Breast epithelium (tissue), 4 donors: ENCODE data around the gene SLC9A3. TPM values are rescaled to one million over a fixed set of nuclear protein-coding genes. Genes with fewer than 3 reads are reported as not detected.

Experiments
- DNase-seq, 2 donors: peaks; one replicate each; pipeline ENCODE4 v3.0.0-alpha.2; 2019; ENCODE audit warnings: low spot score in 2 of 2
- H3K27ac ChIP-seq, 2 donors: fragments of 200-600 bp; sonication (generic) in 1 of 2; one replicate each; pipeline ENCODE4 v1.5.1; 2016 to 2019; ENCODE audit warnings: mild to moderate bottlenecking in 1 of 2
- H3K27me3 ChIP-seq, 2 donors: fragments of 200-600 bp; sonication (generic) in 1 of 2; one replicate each; pipeline versions ENCODE4 v1.5.1 to v1.6.0; 2017 to 2019; ENCODE audit warnings: control low read depth in 1 of 2, mild to moderate bottlenecking in 1 of 2
- H3K36me3 ChIP-seq: fragments of 200-600 bp; one replicate; pipeline ENCODE4 v1.5.1; 2019
- H3K4me1 ChIP-seq, 2 donors: fragments of 200-600 bp; sonication (generic); one replicate each; pipeline ENCODE4 v1.5.1; 2016 to 2019; ENCODE audit warnings: control low read depth in 1 of 2
- H3K4me3 ChIP-seq, 3 donors: fragments of 200-600 bp; sonication (generic); 1 replicate in 2 of 3; 2 replicates in 1 of 3; pipeline ENCODE4 v1.5.1; 2016 to 2019; ENCODE audit warnings: mild to moderate bottlenecking in 3 of 3, moderate library complexity in 2 of 3
- H3K9me3 ChIP-seq, 2 donors: fragments of 200-600 bp; sonication (generic) in 1 of 2; one replicate each; pipeline ENCODE4 v1.5.1; 2016 to 2019; ENCODE audit warnings: control low read depth in 1 of 2
- POLR2A ChIP-seq: fragments of 450-650 bp; IDR thresholded peaks from one replicate; pipeline ENCODE4 v1.6.1; 2016; ENCODE audit warnings: antibody characterized with exemption, mild to moderate bottlenecking, moderate library complexity
- POLR2AphosphoS5 ChIP-seq, 3 donors: sonication (generic); formaldehyde crosslinking; IDR thresholded peaks; one replicate each; pipeline ENCODE4 v1.6.1; 2017; ENCODE audit warnings: antibody characterized with exemption in 3 of 3
- intact Hi-C: fragments of 100-400 bp; cut with DNase I; formaldehyde crosslinking; loops from one replicate; pipeline ENCODE4 v1.15.1; 2023; ENCODE audit warnings: low total_unique reads
- total RNA-seq, 3 donors: library from RNA; depleted of rRNA; stranded (reverse); fragments of >200 nt; gene quantifications; one replicate each; pipeline ENCODE4 v1.1.0, GENCODE V29; 2016
- TF ChIP-seq, protein P1 (sequence below), 3 donors: fragments of 450-650 bp; IDR thresholded peaks; one replicate each; pipeline ENCODE4 v1.5.1; 2016 to 2017; ENCODE audit warnings: antibody characterized with exemption in 3 of 3, mild to moderate bottlenecking in 3 of 3, moderate library complexity in 3 of 3

The SLC9A3 gene
- total RNA-seq, 3 donors from 2014 or later, result 1.1 to 5.6 (median 2.3) TPM

DNA sequence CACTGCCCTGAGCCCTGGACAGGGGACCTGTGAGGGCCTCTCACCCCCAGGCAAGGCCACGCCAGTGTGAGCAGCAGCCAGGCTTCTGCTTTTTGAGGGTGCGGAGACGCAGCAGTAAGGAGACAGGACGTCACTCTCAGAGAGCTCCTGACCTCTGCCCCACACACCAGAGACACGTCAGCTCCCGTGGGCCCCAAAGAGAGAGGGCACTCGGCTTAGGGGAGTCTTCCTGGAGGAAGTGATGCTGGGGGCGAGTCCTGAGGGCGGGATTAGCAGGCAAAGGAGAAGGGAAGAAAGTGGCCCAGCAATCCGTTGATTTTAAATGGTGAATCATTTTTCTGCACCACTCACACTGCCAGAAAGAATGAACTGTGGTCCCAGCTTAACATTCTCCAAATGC lies 24.0 kb upstream of the SLC9A3 start:
- Histone ChIP-seq H3K36me3 (no peaks in the 10 kb centered on the region), H3K4me1 (no peaks in the 10 kb centered on the region), H3K4me3 (no peak overlapping the region), H3K27ac (no peak overlapping the region), H3K27me3 (peaks cover 0 to 49% of the 10 kb centered on the region in 2 donors), H3K9me3 (no peaks in the 10 kb centered on the region)
- intact Hi-C loops, result no loop called here
- DNase-seq, result no peak
- no peak for TF ChIP-seq POLR2A
- no peak for TF ChIP-seq POLR2AphosphoS5 (IDR thresholded peaks at IDR 0.05)
- TF ChIP-seq, protein P1, sequence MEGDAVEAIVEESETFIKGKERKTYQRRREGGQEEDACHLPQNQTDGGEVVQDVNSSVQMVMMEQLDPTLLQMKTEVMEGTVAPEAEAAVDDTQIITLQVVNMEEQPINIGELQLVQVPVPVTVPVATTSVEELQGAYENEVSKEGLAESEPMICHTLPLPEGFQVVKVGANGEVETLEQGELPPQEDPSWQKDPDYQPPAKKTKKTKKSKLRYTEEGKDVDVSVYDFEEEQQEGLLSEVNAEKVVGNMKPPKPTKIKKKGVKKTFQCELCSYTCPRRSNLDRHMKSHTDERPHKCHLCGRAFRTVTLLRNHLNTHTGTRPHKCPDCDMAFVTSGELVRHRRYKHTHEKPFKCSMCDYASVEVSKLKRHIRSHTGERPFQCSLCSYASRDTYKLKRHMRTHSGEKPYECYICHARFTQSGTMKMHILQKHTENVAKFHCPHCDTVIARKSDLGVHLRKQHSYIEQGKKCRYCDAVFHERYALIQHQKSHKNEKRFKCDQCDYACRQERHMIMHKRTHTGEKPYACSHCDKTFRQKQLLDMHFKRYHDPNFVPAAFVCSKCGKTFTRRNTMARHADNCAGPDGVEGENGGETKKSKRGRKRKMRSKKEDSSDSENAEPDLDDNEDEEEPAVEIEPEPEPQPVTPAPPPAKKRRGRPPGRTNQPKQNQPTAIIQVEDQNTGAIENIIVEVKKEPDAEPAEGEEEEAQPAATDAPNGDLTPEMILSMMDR (IDR thresholded peaks at IDR 0.05), result no peak

DNA sequence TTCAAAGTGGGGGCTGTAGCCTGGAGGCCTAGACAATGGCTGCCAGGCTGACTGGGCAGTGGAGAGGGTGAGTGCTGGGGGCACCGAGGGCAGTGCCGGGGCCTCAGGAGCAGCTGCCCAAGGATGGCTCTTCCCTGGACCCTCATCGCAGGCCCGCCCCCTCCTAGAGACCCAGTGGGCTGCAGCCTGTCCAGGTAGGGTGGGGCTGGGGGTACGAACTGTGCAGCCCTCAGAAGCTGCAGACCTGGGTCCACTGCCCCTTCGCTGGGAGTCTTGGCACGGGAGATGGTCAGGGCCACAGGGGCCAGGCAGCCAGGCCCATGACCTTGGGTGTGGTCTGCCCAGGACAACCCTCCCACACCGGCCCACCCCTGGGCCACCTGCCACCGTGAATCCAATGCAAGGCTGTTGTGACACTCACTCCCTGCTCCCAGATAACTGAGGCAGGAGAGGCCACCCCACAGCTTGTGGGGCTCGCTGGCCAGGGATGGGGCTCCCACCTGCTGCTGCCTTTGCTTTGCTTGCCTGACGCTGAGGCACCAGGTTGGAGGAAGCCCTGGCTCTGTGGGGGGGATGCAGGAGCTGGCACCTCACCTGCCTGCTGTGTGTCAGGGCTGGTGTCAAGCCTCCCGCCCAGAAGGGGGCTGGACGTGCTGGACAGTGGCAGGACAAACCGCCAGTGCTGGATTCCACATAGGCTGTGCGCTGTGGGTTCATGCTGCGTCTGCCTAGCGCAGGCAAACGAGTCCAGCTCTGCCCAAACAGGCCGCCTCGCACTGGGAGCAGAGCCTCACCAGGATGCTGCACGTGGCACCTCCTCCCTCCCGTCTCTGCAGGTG lies 23.1 kb upstream of the SLC9A3 start:
- Histone ChIP-seq H3K4me1 (no peaks in the 10 kb centered on the region), H3K4me3 (no peak overlapping the region), H3K9me3 (no peaks in the 10 kb centered on the region), H3K36me3 (no peaks in the 10 kb centered on the region), H3K27ac (no peak overlapping the region), H3K27me3 (peaks cover 0 to 56% of the 10 kb centered on the region in 2 donors)
- intact Hi-C loops, result no loop called here
- DNase-seq, result no peak
- TF ChIP-seq POLR2AphosphoS5 (IDR thresholded peaks at IDR 0.05) (no peak), POLR2A (no peak)
- TF ChIP-seq, protein P1 (IDR thresholded peaks at IDR 0.05), result no peak

DNA sequence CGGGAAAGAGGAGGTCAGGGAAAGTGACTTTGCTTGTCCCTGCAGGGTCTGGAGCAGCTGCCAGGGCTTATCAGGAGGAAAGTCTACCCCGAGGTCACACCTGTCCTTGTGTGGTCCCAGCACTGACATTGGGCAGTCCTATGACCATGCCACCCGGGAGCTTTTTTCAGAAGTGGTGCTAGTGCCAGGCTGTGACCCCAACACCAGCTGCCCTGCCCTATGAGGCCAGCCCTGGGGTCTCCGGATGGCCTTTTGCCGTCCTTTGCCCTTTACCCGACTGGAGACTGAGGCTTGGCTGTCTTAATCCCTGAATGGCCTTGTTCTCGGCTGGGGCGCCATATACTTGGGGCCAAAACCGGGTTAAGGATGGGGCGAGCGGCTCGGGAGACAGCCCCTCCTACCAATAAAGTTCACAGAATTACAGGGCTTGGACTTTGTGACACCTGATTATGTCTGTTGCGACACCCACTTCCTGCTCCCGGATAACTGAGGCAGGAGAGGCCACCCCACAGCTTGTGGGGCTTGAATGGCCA lies 22.2 kb upstream of the SLC9A3 start:
- Histone ChIP-seq H3K36me3 (no peaks in the 10 kb centered on the region), H3K27ac (no peak overlapping the region), H3K27me3 (peaks cover 0 to 63% of the 10 kb centered on the region in 2 donors), H3K4me1 (no peaks in the 10 kb centered on the region), H3K4me3 (no peak overlapping the region), H3K9me3 (no peaks in the 10 kb centered on the region)
- TF ChIP-seq, protein P1 (IDR thresholded peaks at IDR 0.05), result no peak
- TF ChIP-seq POLR2A (no peak), POLR2AphosphoS5 (IDR thresholded peaks at IDR 0.05) (no peak)
- no peak for DNase-seq
- intact Hi-C loops, result no loop called here

DNA sequence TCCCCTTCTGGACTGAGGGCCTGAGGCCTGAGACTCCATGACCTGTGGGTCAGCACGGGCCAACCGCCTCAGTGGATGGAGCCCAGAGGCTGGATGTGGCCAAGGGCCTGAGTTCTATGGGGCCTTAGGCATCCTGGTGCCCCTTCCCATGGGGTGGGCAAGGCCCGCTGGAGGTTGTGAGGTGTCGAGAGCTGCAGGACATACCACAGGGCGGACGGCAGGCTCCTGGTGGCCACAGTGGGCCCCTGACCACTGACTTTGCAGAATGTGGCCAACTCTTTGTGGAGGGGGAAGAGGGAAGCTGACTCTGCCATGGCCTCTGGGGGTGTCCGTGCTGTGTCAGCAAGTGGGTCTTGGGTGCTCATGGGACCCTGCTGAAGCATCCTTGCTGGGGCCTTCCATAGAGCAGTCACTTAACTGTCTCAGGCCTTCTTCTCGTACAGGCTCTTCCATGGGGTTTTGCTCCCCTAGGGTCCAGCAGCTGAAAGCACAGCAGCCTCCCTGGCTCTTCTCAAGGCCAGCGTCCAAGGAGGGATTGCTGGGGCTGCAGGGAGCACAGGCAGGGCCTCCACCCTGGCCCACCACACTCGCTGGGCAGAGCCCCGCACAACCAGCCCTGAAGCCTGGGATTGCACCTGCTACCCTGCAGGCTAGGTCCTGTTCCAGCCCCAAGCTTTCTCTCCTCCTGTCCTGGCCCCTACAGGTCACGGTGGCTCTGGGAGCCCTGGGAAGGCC lies 21.6 kb upstream of the SLC9A3 start:
- H3K4me3 ChIP-seq, result no peak overlapping the region
- no peaks in the 10 kb centered on the region for H3K4me1 ChIP-seq
- TF ChIP-seq, protein P1 (IDR thresholded peaks at IDR 0.05), result no peak
- TF ChIP-seq POLR2A (no peak), POLR2AphosphoS5 (IDR thresholded peaks at IDR 0.05) (no peak)
- H3K9me3 ChIP-seq, result no peaks in the 10 kb centered on the region
- no peaks in the 10 kb centered on the region for H3K36me3 ChIP-seq
- H3K27ac ChIP-seq, result no peak overlapping the region
- H3K27me3 ChIP-seq, result peaks cover 0 to 63% of the 10 kb centered on the region in 2 donors
- no peak for DNase-seq
- intact Hi-C loops, result no loop called here
